Neural cell (in vitro differentiated cells): ENCODE measurements around the gene HRAS. TPM values are rescaled to one million over a fixed set of nuclear protein-coding genes. Genes with fewer than 3 reads are reported as not detected.

Experiments
- H2AFZ ChIP-seq: fragments of 200-600, 300-800 bp; sonication (generic), shearing (Covaris generic); 2 replicates; pipeline ENCODE4 v1.6.0; 2014; ENCODE audit warnings: low read depth, mild to moderate bottlenecking, antibody characterized with exemption, low read length, moderate library complexity
- H3F3A ChIP-seq: fragments of 200-600 bp; shearing (Covaris generic); 2 replicates; pipeline ENCODE4 v1.6.1; 2016; ENCODE audit warnings: mild to moderate bottlenecking, moderate library complexity, mixed read lengths, antibody characterized with exemption, low read length; ENCODE audit not compliant: insufficient read depth, poor library complexity, severe bottlenecking
- H3K27ac ChIP-seq: fragments of 200-600, 300-800 bp; sonication (generic), shearing (Covaris generic); 2 replicates; pipeline ENCODE4 v1.5.1; 2014; ENCODE audit warnings: mild to moderate bottlenecking, low read length, moderate library complexity
- H3K27me3 ChIP-seq: fragments of 300-800, 200-600 bp; sonication (generic), shearing (Covaris generic); 2 replicates; pipeline ENCODE4 v1.6.0; 2014; ENCODE audit warnings: mild to moderate bottlenecking, low read depth, low read length, moderate library complexity; ENCODE audit not compliant: insufficient read depth
- H3K36me3 ChIP-seq: fragments of 300-800, 200-600 bp; sonication (generic), shearing (Covaris generic); 2 replicates; pipeline ENCODE4 v1.5.1; 2014; ENCODE audit warnings: mild to moderate bottlenecking, antibody characterized with exemption, low read length, moderate library complexity; ENCODE audit not compliant: insufficient read depth
- H3K4me2 ChIP-seq: fragments of 300-800, 200-600 bp; sonication (generic), shearing (Covaris generic); 2 replicates; pipeline ENCODE4 v1.6.0; 2014; ENCODE audit warnings: mild to moderate bottlenecking, low read length
- H3K4me3 ChIP-seq: fragments of 300-800, 200-600 bp; sonication (generic), shearing (Covaris generic); 2 replicates; pipeline ENCODE4 v1.5.1; 2014; ENCODE audit warnings: mild to moderate bottlenecking, low read length, moderate library complexity
- H3K79me2 ChIP-seq: fragments of 200-600 bp; shearing (Covaris generic); replicated peaks from 2 replicates; pipeline ENCODE4 v1.6.0; 2014; ENCODE audit warnings: mild to moderate bottlenecking, low read length, moderate library complexity; ENCODE audit not compliant: insufficient read depth
- H3K9ac ChIP-seq: fragments of 300-800, 200-600 bp; sonication (generic), shearing (Covaris generic); 2 replicates; pipeline ENCODE4 v1.6.1; 2016; ENCODE audit warnings: mild to moderate bottlenecking, low read length, mixed read lengths
- H3K9me2 ChIP-seq: fragments of 200-600 bp; shearing (Covaris generic); 2 replicates; pipeline ENCODE4 v1.6.1; 2016; ENCODE audit warnings: mild to moderate bottlenecking, low read length, mixed read lengths; ENCODE audit not compliant: insufficient read depth
- H3K9me3 ChIP-seq: fragments of 200-600, 300-800 bp; sonication (generic), shearing (Covaris generic); 2 replicates; pipeline ENCODE4 v1.6.1; 2016; ENCODE audit warnings: mild to moderate bottlenecking, mixed run types, low read length, moderate library complexity, mixed read lengths
- H4K20me1 ChIP-seq: fragments of 200-600 bp; shearing (Covaris generic); 2 replicates; pipeline ENCODE4 v1.6.1; 2016; ENCODE audit warnings: mild to moderate bottlenecking, mixed run types; ENCODE audit not compliant: insufficient read depth
- EP300 ChIP-seq: fragments of 450-650 bp; conservative IDR thresholded peaks from 2 replicates; pipeline ENCODE4 v1.6.1; 2014; ENCODE audit warnings: antibody characterized with exemption, mild to moderate bottlenecking, moderate library complexity; ENCODE audit not compliant: poor library complexity, severe bottlenecking
- EZH2 ChIP-seq: fragments of 200-600, 300-800 bp; shearing (Covaris generic), sonication (generic); IDR thresholded peaks from 2 replicates; pipeline ENCODE4 v1.6.1; 2014; ENCODE audit warnings: antibody characterized with exemption, low read length, borderline replicate concordance, mild to moderate bottlenecking; ENCODE audit not compliant: insufficient read depth, poor library complexity, severe bottlenecking
- MXI1 ChIP-seq: fragments of 450-650 bp; conservative IDR thresholded peaks from 2 replicates; pipeline ENCODE4 v1.6.1; 2014; ENCODE audit warnings: antibody characterized with exemption, mild to moderate bottlenecking; ENCODE audit not compliant: poor library complexity, severe bottlenecking
- POLR2AphosphoS5 ChIP-seq: IDR thresholded peaks from 2 replicates; pipeline ENCODE4 v1.6.1; 2012
- RAD21 ChIP-seq: fragments of 450-650 bp; conservative IDR thresholded peaks from 2 replicates; pipeline ENCODE4 v1.6.1; 2014; ENCODE audit warnings: antibody characterized with exemption, mild to moderate bottlenecking, moderate library complexity
- SMC3 ChIP-seq: fragments of 450-650 bp; conservative IDR thresholded peaks from 2 replicates; pipeline ENCODE4 v1.6.1; 2014; ENCODE audit warnings: antibody characterized with exemption, mild to moderate bottlenecking, moderate library complexity; ENCODE audit not compliant: poor library complexity
- TAF1 ChIP-seq: IDR thresholded peaks from 2 replicates; pipeline ENCODE4 v1.6.1; 2012; ENCODE audit warnings: low read depth
- polyA plus RNA-seq: library from polyadenylated mRNA; depleted of rRNA; stranded (reverse); fragments of >200 nt; gene quantifications from 2 replicates; pipeline ENCODE4 v1.2.3, GENCODE V29; 2014
- TF ChIP-seq, protein P1 (sequence below): IDR thresholded peaks from 2 replicates; pipeline ENCODE4 v1.6.1; 2012; ENCODE audit warnings: borderline replicate concordance
- TF ChIP-seq, protein P2 (sequence below): fragments of 450-650 bp; IDR thresholded peaks from 2 replicates; pipeline ENCODE4 v1.5.1; 2014; ENCODE audit warnings: antibody characterized with exemption, mild to moderate bottlenecking, moderate library complexity; ENCODE audit not compliant: poor library complexity, severe bottlenecking

The HRAS gene
- polyA plus RNA-seq, 1 donor from 2014 or later, result 120 TPM

DNA sequence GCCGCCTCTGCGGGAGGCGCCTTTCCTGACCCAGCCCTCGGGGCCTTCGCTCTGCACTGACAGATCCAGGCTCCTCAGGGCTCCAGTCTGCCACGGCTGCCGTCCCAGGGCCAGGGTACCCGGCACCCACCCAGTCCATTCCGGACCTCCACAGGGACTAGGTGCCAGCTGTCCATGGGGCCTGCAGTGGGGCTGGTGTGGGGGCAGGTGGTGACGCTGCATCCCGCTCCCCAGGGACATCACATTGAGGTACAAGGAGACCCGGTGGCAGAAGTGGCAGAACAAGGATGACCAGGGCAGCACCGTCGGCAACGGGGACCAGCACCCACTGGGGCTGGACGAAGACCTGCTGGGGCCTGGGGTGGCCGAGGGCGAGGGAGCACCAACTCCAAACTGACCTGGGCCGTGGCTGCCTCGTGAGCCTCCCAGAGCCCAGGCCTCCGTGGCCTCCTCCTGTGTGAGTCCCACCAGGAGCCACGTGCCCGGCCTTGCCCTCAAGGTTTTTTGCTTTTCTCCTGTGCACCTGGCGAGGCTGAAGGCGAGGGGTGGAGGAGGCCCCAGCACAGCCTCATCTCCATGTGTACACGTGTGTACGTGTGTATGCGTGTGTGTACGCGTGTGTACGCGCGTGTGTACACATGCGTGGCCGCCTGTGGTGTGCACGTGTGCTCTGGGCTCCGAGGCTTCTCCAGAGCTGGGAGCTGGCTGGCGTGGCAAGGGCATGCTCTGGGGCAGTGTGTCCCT is 45.0 kb downstream of the HRAS start:
- Histone ChIP-seq H3K79me2 (no peaks in the 10 kb centered on the region), H3K9me2 (no peaks in the 10 kb centered on the region), H3K4me3 (no peak overlapping the region), H3K9ac (no peak overlapping the region), H3K9me3 (no peaks in the 10 kb centered on the region), H3K4me2 (no peak overlapping the region), H4K20me1 (no peaks in the 10 kb centered on the region), H2AFZ (no peak overlapping the region), H3F3A (no peaks in the 10 kb centered on the region), H3K27me3 (no peaks in the 10 kb centered on the region), H3K36me3 (no peaks in the 10 kb centered on the region), H3K27ac (no peak overlapping the region)
- TF ChIP-seq MXI1, result no peak
- TF ChIP-seq, protein P1, sequence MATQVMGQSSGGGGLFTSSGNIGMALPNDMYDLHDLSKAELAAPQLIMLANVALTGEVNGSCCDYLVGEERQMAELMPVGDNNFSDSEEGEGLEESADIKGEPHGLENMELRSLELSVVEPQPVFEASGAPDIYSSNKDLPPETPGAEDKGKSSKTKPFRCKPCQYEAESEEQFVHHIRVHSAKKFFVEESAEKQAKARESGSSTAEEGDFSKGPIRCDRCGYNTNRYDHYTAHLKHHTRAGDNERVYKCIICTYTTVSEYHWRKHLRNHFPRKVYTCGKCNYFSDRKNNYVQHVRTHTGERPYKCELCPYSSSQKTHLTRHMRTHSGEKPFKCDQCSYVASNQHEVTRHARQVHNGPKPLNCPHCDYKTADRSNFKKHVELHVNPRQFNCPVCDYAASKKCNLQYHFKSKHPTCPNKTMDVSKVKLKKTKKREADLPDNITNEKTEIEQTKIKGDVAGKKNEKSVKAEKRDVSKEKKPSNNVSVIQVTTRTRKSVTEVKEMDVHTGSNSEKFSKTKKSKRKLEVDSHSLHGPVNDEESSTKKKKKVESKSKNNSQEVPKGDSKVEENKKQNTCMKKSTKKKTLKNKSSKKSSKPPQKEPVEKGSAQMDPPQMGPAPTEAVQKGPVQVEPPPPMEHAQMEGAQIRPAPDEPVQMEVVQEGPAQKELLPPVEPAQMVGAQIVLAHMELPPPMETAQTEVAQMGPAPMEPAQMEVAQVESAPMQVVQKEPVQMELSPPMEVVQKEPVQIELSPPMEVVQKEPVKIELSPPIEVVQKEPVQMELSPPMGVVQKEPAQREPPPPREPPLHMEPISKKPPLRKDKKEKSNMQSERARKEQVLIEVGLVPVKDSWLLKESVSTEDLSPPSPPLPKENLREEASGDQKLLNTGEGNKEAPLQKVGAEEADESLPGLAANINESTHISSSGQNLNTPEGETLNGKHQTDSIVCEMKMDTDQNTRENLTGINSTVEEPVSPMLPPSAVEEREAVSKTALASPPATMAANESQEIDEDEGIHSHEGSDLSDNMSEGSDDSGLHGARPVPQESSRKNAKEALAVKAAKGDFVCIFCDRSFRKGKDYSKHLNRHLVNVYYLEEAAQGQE, result no peak
- TF ChIP-seq EP300, result no peak
- no peak for TF ChIP-seq RAD21
- TF ChIP-seq TAF1, result no peak
- no peak for TF ChIP-seq POLR2AphosphoS5
- TF ChIP-seq, protein P2, sequence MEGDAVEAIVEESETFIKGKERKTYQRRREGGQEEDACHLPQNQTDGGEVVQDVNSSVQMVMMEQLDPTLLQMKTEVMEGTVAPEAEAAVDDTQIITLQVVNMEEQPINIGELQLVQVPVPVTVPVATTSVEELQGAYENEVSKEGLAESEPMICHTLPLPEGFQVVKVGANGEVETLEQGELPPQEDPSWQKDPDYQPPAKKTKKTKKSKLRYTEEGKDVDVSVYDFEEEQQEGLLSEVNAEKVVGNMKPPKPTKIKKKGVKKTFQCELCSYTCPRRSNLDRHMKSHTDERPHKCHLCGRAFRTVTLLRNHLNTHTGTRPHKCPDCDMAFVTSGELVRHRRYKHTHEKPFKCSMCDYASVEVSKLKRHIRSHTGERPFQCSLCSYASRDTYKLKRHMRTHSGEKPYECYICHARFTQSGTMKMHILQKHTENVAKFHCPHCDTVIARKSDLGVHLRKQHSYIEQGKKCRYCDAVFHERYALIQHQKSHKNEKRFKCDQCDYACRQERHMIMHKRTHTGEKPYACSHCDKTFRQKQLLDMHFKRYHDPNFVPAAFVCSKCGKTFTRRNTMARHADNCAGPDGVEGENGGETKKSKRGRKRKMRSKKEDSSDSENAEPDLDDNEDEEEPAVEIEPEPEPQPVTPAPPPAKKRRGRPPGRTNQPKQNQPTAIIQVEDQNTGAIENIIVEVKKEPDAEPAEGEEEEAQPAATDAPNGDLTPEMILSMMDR, result no peak
- TF ChIP-seq SMC3, result no peak
- TF ChIP-seq EZH2, result no peak

DNA sequence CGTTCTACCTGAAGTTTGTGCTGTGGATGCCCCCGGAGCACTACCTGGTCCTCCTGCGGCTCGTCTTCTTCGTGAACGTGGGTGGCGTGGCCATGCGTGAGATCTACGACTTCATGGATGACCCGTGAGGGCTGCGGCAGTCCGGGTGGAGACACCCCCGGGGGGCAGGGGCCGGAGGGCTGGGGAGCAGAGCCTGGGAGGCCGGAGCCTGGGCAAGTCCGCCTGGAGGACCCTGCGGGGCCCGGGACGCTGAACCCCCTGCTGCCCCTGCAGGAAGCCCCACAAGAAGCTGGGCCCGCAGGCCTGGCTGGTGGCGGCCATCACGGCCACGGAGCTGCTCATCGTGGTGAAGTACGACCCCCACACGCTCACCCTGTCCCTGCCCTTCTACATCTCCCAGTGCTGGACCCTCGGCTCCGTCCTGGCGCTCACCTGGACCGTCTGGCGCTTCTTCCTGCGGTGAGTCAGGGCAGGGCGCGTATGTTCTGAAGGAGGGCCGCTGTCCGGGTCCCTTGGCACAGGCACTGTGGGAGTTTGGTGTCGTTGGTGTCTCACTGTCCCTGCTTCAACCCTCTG is 45.7 kb downstream of the HRAS start:
- H3K9me3 ChIP-seq, result no peaks in the 10 kb centered on the region
- no peak overlapping the region for H3K9ac ChIP-seq
- H3F3A ChIP-seq, result no peaks in the 10 kb centered on the region
- H2AFZ ChIP-seq, result no peak overlapping the region
- TF ChIP-seq SMC3 (no peak), EP300 (no peak), MXI1 (no peak), TAF1 (no peak), RAD21 (no peak), EZH2 (no peak), POLR2AphosphoS5 (no peak)
- TF ChIP-seq, protein P2, result no peak
- H3K27ac ChIP-seq, result no peak overlapping the region
- H3K9me2 ChIP-seq, result no peaks in the 10 kb centered on the region
- no peaks in the 10 kb centered on the region for H3K79me2 ChIP-seq
- no peak overlapping the region for H3K4me2 ChIP-seq
- H4K20me1 ChIP-seq, result no peaks in the 10 kb centered on the region
- H3K36me3 ChIP-seq, result no peaks in the 10 kb centered on the region
- H3K4me3 ChIP-seq, result no peak overlapping the region
- H3K27me3 ChIP-seq, result no peaks in the 10 kb centered on the region
